ENCODE data around the gene NMNAT3. TPM values are rescaled to one million over a fixed set of nuclear protein-coding genes. Genes with fewer than 3 reads are reported as not detected.

The NMNAT3 gene
- total RNA-seq, 4 donors from 2014 or later = 9.6 to 17.1 (median 11.3) TPM

GRCh38 chr3:139687431-139687830 lies 9.7 kb upstream of the NMNAT3 start:
- H3K27ac ChIP-seq = no peak overlapping the region
- H3K36me3 ChIP-seq = no peaks in the 10 kb centered on the region
- TF ChIP-seq EP300 (IDR thresholded peaks at IDR 0.05) (no peak), POLR2A (IDR thresholded peaks at IDR 0.05) (no peak), POLR2AphosphoS5 (IDR thresholded peaks at IDR 0.05) (no peak), CTCF (IDR thresholded peaks at IDR 0.05) (no peak)
- ATAC-seq = no peak
- 63 to 82% methylated on average over 1 of the region's 1 CpG for WGBS, 2 donors (ENCODE audit: low coverage in 1 of 2)
- H3K27me3 ChIP-seq = peaks cover 4% of the 10 kb centered on the region
- no peaks in the 10 kb centered on the region for H3K9me3 ChIP-seq
- H3K4me1 ChIP-seq = no peaks in the 10 kb centered on the region
- H3K4me3 ChIP-seq = no peak overlapping the region

DNA sequence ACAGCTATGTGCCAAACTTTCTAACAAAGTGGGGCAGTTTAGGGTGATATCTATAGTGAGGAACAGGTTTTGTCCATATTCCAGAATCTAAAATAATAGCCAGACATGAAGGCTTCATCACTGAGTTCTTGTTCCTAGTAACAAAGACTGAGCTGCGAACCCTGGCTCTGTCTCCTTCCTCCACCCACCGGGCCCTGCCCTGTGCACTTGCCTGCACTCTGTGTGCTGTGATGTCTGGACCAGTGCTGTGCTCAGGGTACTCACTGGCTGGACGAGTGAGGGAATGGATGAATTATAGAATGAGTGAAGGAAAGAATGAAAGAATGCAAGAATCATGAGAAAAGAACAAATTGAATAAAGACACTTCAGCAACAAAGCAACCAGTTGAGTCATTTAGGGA lies 8.9 kb upstream of the NMNAT3 start:
- Histone ChIP-seq H3K27ac (no peak overlapping the region), H3K27me3 (peaks cover 4% of the 10 kb centered on the region), H3K9me3 (no peaks in the 10 kb centered on the region), H3K4me3 (no peak overlapping the region), H3K36me3 (no peaks in the 10 kb centered on the region), H3K4me1 (no peaks in the 10 kb centered on the region)
- ATAC-seq = no peak
- TF ChIP-seq POLR2AphosphoS5 (IDR thresholded peaks at IDR 0.05) = no peak
- TF ChIP-seq POLR2A (IDR thresholded peaks at IDR 0.05) = no peak
- TF ChIP-seq CTCF (IDR thresholded peaks at IDR 0.05) = no peak
- TF ChIP-seq EP300 (IDR thresholded peaks at IDR 0.05) = no peak
- 50% methylated on average over 1 of the region's 3 CpGs; no CpG with 5 or more reads in 1 of the 2 donors for WGBS, 2 donors (ENCODE audit: low coverage in 1 of 2)

DNA sequence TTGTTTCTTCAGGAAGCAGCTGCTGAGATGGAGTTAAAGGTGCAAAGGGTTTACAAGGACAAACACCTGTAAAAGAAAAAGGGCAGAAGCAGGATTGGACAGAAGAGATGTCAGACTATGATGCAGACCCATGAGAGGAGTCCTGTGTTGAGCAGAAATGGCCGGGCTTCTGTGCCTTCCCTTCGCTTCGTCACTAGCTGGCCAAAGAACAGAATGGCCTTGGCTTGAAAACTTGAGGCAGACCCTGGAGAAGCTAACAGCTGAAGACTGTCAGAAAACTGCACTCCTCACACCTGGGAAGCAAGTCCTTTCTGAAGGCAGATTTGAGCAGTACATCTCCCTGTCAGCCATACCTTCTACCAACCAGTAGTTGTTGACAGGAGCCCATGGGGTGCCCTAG lies 8.4 kb upstream of the NMNAT3 start:
- 89 to 90% methylated on average over 3 of the region's 3 CpGs for WGBS, 2 donors (ENCODE audit: low coverage in 1 of 2)
- Histone ChIP-seq H3K27ac (no peak overlapping the region), H3K36me3 (no peaks in the 10 kb centered on the region), H3K9me3 (no peaks in the 10 kb centered on the region), H3K27me3 (peaks cover 4% of the 10 kb centered on the region), H3K4me3 (no peak overlapping the region), H3K4me1 (no peaks in the 10 kb centered on the region)
- ATAC-seq = no peak
- no peak for TF ChIP-seq POLR2AphosphoS5 (IDR thresholded peaks at IDR 0.05)
- TF ChIP-seq CTCF (IDR thresholded peaks at IDR 0.05) = no peak
- TF ChIP-seq POLR2A (IDR thresholded peaks at IDR 0.05) = no peak
- no peak for TF ChIP-seq EP300 (IDR thresholded peaks at IDR 0.05)

DNA sequence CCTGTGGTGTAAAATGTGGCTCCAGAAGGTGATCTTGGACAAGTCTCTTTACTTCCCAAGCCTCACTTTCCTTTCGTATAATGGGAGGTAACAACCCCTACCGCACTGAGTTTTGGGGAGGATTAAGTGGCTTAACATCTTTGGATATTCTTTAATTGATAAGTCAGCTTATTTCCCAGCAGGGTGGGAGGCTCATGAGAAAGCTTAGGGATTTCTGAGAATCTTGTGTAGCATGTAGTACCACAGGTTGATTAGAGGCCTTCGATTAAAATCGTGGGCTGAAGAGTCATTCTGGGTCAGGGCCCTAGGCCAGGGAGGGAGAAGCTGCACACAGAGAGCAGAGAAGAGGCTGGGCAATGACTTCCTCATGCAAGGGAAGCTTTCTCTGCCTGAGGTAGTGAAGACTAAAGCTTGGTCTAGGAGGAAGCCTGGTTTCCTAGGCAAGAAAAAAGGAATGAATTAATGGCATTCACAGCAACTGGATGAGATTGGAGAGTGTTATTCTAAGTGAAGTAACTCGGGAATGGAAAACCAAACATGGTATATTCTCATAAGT lies 1.5 kb upstream of the NMNAT3 start:
- no peak for ATAC-seq
- H3K36me3 ChIP-seq = no peaks in the 10 kb centered on the region

More for the DNA sequence above, 1.5 kb upstream of the NMNAT3 start:
- Histone ChIP-seq H3K4me3 (no peak overlapping the region), H3K4me1 (peaks cover 0 to 21% (median 7%) of the 10 kb centered on the region in 3 donors), H3K27me3 (no peaks in the 10 kb centered on the region), H3K9me3 (no peaks in the 10 kb centered on the region), H3K27ac (no peak overlapping the region)
- TF ChIP-seq CTCF (IDR thresholded peaks at IDR 0.05) (no peak), POLR2AphosphoS5 (IDR thresholded peaks at IDR 0.05) (no peak), POLR2A (IDR thresholded peaks at IDR 0.05) (no peak), EP300 (IDR thresholded peaks at IDR 0.05) (no peak)
- 84 to 94% methylated on average over 3 to 5 of the region's 5 CpGs for WGBS, 2 donors (ENCODE audit: low coverage in 1 of 2)
